CD4-positive, alpha-beta T cell treated with Interleukin-12 subunit alpha and Interleukin-12 subunit beta, for 1 hour (primary cell): ENCODE data around the gene CPN2.
A peak's percentile ranks its signal among the peaks of the same experiment; 100 is the strongest.

Experiments
- DNase-seq: peaks from one replicate; pipeline ENCODE4 v3.0.0-alpha.2; 2020

CPN2 gene

DNA sequence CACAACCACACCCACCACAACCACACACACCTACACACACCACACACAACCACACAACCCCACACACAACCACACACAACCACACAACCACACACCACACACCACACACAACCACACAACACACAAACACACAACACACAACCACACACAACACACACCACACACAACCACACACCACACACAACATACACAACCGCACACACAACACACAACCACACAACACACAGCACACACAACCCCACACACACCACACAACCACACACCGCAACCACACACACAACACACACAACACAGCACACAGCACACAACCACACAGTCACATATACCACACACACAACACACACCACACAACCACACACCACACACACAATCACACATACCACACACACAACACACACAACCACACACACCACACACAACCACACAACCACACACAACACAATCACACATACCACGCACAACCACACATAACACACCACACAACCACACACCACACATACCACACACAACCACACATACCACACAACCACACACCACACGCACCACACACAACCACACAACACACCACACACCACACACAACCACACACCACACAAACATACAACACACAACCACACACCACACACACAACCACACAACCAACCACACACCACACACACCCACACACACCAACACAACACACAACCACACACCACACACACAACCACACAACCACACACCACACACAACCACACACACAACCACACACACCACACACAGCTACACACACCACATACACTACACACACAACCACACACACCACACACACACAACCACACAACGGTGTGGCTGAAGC lies 23.7 kb downstream of the CPN2 start:
- no peak for DNase-seq

DNA sequence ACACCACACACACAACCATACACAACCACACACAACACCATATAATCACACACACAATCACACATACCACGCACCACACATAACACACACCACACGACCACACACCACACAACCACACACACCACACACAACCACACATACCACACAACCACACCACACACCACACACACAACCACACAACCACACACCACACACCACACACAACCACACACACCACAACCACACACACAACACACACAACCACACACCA lies 24.2 kb downstream of the CPN2 start:
- no peak for DNase-seq

DNA sequence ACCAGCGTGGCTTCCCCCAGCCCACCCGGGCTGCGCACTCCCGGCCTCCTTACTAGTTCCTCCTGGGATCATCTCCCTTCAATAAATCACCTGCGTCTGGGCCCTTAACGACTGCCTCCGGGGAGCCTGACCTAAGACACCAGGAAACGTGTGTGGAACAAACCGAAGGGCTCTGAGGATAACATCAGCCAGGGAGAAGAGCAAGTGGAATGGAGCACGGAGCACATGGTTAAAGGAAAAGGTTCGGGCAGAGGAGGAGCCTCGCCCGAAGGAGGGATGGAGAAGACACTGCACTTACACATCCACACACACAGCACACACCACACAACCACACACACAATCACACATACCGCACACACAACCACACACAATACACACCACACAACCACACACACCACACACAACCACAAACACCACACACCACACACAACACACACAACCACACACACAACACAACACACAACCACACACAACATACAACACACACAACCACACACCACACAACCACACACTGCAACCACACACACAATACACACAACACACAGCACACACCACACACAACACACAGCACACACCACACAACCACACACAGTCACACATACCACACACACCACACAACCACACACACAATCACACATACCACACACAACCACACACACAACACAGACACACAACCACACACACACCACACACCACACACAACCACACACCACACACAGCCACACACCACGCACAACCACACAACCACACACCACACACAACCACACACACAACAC lies 24.7 kb downstream of the CPN2 start:
- DNase-seq = no peak

DNA sequence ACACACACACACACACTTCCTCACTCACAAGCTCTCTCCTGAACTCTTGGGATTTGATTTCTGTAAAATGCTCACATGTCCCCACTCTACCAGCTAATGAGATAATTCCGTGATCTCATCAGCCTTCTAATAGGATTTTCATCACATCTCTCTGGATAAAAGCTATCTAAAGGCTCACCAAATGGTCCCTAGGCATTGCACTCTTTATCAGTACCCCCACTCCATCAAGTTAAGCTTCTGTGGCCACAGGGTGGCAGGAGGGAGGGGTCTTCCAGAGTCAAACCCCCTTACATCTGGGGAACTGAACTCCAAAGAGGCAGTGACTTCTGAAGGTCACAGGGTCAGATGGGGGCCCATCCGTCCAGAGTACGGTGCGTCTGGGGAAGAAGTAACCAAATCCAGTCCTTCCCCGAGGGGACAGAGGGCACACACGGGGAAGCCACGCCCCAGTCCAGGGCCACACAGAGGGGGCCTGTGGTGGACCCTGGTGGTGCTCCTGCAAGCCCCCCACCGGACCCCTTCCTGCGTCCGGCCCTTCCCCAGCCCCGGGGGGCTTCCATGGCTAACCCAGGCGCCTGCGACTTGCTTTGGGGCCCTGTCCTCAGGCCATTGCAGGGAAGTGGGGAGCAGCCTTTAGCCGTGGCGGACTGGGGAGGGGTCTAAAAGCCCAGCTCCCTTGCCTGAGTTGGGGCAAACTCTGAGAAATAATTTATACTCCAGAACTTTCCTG lies 25.5 kb downstream of the CPN2 start:
- DNase-seq = no peak

DNA sequence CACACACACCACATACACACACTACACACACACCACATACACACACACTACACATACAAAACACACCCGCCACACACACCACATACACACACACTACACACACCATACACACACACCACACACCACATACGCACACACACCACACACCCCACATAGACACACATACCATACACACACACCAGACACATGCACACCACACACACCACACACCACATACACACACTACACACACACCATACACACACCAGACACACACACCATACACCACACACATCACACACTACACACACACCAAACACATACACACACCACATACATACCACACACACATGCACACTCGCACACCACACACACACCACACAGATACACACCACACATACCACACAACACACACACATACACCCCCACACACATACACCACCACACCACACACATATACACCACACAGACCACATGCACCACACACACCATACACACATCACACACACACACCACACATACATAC lies 26.3 kb downstream of the CPN2 start:
- DNase-seq = no peak

DNA sequence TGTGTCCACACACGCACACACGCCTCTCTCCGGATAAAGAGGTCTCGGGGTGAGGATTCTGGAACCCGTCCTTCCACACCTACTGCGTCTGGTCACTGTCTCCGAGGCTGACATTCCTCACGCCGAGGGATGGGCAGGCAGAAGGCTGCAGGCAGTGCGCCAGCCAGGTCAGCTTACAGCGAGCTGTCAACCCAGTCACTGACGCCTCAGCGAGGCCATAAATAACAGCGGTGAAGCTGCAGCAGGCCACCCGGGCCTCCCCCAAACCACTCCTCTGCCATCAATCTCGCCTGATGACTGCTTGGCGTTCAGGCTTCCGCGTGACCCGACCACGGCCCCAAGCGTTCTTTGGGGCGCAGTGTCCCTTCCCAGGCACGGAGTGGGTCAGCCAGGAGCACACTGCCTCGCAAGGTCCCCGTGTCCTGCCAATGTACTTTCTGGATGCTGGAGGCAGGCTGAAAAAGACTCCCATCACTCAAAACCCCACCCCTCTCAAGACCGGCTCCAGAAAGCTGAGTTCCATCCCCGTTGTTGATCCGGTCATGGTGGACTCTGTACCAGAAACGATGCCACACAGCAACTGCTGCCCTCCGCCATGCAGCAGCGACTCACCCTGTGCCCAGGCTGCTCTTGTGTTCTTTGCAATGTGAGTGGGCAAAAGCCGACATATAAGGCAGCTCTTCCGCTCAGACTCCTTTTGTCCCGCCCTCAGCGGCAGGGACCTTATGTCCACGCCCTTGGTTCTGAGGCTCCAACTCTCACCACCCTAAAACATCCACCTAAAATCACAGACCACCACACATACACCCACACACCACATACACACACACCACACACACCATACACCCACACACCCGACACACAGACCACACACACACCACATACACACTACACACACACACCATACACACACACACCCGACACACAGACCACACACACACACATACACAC lies 27.1 kb downstream of the CPN2 start:
- DNase-seq = peak; percentile 46

DNA sequence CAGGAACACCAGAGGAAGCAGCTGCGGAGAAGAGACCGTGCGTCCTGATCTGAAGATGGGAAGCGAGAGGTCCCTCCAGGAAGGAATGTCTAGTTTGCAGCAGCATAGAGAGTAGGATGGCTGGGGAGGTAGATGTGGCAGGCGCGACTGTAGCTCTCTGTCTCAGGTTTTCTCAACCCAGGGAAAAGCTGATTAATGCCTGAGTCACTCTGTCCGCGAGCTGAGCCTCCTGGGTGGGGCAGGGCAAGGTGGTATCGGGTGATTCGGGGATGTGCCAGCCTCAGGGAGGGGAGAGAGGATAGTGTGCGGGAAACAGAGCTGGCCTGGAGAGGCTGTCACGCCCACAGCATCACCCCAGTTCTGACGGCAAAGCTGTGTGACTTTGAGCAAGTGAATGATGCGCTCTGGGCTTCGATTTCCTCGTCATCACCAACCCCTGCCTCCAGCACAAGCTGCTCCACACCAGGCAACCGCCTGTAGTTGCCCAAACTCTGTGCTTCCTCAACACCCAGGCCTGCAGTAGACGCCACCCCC lies 28.4 kb downstream of the CPN2 start:
- DNase-seq = no peak

DNA sequence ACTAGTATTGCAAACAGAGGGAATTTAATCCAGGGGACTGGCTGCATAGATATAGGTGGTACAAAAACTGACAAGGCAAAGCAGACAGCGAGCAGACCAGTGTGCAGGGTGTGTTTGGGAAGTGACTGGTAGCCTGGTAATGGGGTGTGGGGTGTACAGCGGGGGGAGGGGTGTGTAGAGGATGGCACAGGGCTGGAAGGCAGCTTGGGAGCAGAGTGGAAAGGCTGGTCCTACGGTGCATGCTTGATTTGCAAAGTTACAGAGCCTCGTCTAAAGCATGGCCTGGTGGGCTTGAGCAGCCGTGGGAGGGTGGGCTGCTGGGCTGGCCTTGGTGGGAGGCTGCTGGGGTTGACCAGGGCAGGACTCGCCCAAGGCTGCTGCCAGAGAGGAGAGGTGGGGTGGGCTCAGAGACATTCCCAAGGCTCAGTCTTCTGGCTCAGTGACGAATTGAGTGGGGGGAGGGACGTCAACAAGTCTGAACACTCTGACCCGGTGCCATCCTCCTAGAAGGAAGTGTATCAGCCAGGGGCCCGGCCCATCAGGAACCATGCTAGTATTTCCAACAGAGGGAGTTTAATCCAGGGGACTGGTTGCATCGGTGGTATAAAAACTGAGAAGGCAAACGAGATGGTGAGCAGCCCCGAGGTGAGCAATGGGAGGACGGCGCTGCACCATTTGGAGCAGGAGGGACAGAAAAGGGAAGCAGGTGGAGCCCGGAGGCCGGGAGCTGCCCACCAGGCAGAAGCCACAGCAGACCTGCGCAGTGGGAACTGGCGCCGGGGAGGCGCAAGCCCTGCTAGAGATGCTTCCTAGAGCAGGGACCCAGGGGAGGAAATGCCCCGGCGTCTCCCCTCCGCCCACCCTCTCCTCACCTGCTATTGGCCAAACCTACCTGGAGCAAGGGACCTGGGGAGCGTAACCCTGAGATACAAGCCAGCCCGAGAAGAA lies 29.2 kb downstream of the CPN2 start:
- no peak for DNase-seq

DNA sequence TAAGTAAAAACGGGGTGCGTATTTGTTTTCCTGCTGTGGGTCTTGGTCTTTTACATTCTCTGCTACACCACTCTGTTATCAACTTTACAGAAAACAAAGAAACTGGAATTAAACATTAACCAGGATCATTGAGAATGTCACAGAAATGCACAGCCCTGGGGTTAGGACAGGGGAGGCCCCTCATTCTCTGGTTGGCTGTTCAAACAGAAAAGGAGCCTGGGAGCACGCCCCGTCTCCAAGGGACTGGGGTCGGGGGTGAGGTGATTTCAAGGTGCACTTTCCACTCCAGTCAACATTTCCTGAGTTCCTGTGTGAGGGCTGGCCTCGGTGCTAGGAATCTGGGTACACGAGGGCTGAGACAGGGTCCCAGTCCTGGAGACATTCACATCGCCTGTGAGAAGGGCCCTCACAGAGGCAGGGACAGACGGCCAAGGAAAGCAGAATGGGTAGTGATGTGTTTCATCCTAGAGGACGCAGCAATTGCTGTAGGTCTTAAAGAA lies 30.3 kb downstream of the CPN2 start:
- DNase-seq = no peak

DNA sequence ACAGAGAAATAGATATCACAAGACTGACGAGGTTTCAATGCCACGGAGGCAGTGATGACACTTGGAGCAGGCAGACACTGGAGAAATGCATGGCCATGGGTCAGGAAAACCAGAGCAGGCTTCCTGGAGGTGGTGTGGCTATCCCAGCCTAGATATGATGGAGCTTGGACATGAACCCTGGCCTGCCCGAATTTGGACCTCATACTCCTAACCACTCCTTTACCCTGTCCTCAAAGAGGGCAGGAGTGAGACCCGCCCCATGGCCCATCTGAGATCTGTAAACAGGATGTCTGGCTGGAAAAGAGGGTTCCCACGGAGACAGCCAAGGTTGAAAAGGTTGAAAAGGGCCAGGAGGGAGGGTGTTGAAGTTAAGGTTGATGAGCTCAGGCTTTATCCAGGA lies 31.0 kb downstream of the CPN2 start:
- DNase-seq = no peak

DNA sequence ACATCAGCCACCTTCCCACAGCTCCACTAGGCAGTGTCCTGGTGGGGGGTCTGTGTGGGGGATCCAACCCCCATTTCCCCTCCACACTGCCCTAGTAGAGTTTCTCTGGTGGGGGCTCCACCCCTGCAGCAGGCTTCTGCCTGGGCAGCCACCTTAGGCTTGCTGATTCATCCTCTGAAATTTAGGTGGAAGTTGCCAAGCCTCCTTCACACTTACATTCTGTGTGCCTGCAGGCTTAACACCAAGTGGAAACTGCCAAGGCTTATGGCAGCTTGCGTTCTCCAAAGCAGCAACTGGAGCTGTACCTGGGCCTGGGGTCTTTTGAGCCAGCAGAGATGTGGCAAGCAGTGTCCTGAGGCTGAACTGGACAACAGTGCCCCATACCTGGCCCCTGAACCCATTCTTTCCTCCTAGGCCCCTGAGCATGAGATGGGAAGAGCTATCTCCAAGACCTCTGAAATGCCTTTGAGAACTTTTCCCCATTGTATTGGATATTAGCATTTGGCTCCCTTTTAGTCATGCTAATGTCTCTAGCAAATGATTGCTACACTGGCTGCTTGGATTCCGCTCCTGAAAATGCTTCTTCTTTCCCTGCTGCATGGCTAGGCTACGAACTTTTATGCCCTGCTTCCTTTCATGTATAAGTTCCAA lies 32.5 kb downstream of the CPN2 start:
- no peak for DNase-seq

DNA sequence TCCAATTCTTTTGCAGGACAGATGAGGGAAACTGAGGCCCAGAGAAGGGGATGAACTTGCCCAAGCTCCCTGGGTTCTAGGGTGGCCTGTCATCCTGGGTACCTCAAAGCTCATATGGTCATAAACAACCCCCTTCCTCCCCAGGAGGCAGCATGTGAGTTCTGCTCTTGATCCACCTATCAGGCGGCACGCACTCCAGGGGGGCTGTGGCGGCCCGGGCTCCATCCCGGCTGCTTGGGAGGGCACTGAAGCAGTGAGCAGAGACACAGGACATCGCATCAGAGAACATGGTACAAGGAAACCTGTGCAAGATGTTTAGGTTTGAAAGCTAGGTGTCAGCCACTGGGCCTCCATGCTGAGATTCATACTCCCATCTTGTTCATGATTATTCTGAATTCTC lies 34.2 kb downstream of the CPN2 start:
- DNase-seq = no peak

DNA sequence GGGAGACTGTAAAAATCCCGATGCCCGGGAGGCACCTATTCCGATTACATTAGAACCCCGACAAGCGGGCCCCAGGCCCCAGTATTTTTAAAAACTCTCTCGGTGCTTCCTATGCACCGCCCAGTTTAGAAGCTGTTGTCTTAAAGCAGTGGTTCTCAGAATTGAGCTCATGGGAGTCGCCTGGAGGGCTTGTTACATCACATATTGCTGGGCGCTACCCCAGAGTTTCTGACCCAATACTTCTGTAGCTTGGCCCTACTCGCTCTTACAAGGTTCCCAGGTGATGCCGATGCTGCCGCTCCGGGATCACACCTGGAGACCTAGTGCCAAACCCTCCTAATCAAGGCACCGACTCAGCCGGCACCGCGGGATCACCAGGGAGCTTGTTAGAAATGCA lies 35.2 kb downstream of the CPN2 start:
- DNase-seq = no peak

DNA sequence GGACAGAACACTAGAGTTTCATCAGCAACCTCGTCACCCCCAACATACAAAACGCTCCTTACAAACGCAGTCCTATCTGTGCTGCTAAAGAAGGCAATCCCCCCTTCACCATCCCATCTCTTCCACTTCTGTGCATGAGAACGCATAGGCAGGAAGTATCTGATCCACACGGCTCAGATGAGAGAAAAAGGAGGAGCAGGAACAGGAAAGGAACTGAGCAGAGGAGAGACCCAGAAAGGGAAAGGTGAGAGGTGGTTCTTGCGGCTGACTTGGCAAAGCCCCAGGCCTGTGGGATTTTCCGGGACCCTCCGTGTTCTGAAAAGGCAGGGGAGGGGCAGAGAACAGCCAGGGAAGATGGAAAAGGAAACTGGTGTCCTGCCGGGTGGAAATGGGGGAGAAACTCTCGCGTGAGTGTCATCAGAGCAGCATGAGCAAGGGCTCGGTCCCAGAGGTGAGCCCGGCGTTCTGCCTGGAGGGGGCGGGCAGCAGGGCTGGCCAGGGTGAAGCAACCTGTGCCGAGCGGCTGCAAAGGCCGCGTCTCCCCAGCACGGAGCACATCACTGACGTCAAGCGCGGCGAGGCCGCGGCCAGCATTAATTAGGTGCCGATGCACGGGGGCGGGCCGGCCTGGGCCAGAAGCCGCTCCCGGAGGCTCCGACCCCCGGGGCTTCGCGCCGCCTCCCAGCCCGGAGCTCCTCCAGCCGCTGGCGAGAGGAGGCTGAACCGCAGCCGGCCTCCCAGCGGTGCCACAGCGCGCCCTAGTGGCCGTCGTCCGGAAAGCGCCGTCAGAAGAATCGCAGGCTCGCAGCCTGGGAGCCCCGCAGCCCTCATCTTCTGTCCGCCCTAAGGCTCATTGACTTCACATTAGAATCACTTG lies 35.8 kb downstream of the CPN2 start:
- DNase-seq = peak; percentile 81

DNA sequence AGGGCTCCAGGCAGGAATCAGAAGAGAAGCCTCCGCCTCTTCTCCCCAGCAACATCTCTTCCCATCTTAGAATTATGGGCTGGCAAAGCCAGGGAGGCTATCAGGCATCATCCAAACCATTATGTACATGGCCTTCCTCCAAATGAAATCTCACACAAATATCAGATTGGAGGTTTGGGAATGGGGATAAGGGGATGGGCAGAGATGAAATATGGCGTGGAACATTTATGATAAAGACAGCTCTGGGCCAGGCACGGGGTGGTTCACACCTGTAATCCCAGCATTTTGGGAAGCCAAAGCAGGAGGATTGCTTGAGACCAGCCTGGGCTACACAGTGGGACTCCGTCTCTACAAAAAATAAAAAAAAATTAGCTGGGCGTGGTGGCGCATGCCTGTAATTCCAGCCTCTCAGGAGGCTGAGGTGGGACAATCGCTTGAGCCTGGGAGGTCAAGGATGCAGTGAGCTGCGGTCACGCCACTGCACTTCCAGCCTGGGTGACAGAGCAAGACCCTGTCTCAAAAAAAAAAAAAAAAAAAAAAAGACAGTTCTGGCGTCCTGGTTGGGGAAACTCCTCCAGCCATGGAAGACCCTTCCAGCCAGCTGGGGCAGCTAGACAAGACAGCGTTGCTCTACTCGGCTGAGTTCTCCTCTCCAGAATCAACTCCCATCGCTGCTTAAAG lies 36.6 kb downstream of the CPN2 start:
- DNase-seq = no peak

DNA sequence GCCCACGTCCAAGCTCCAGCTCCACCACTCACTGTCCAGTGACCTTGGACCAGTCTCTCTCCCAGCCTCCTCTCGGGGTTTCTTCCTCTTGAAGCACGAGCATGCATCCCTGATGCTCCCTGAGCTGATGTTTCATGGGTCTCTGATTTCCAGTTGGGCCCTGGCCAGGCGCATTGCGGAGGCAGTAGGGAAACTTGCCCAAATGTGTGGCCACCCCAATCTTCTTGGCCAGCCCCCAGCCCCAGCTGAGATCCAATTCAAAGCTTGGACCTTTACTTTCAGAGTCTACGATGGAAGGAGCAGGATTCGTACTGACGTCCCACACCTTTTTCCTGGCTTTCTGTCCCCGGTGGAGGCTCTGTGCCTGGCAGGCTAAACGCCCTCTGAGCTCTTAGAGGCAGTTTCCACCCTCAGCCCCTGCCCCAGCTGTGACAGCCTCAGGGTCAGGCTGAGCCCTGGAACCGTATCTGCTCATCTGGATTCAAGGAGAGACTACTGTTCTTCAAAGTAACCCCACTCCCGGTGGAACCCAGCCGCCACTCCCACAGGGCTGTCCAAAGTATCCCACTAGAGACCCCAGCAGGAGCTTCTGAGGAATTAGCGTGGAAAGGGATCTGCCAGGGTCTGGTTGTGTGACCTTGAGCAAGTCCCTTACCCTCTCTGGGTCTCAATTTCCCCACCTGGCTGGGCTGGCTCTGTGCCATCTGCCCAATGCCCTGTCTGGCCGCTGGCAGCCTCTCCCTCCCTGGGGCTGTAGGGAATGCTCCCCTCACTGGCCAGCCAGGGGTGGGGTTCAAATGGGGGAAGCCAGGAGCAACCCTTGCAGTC lies 37.4 kb downstream of the CPN2 start:
- no peak for DNase-seq

DNA sequence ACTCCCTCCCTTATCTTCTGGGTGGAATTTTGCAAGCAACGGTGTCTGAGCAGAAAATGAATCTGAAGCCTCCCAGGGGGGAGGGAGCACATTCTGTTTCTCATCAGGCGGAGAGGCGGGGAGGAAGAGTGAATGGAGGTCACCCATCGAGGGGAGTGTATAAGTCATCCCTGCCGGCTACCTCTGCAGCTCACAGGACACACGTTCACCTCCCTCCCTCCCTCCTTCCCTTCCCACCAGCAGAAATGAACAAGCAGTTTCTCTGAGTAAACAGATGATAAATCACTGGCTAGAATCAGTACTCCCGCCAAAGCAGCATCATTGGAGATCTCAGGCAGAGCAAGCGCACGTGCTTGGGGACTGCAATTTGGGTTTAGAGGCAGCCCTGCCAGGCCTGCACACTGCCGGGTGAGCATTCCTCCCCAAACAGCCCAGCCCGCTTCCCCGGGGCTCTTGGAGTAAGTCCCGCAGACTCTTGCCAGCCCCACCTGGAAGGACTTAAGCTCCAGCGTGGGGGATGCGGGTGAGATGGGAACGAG lies 38.3 kb downstream of the CPN2 start:
- DNase-seq = no peak
